ENCODE data around the gene PGAP2.

DNA sequence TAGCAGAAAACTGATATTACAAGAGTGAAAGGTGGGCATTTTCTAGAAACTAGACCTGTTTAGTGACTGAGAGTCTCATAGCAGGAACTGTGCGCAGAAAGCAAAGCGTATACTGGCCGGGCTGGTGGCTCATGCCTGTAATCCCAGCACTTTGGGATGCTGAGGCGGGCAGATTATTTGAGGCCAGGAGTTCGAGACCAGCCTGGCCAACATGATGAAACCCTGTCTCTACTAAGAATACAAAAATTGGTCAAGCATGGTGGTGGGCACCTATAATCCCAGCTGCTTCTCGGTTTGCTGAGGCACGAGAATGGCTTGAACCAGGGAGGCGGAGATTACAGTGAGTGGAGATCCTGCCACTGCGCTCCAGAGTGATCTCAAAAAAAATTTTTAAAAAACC is 9.2 kb upstream of the PGAP2 start:
- TF ChIP-seq, protein P1, sequence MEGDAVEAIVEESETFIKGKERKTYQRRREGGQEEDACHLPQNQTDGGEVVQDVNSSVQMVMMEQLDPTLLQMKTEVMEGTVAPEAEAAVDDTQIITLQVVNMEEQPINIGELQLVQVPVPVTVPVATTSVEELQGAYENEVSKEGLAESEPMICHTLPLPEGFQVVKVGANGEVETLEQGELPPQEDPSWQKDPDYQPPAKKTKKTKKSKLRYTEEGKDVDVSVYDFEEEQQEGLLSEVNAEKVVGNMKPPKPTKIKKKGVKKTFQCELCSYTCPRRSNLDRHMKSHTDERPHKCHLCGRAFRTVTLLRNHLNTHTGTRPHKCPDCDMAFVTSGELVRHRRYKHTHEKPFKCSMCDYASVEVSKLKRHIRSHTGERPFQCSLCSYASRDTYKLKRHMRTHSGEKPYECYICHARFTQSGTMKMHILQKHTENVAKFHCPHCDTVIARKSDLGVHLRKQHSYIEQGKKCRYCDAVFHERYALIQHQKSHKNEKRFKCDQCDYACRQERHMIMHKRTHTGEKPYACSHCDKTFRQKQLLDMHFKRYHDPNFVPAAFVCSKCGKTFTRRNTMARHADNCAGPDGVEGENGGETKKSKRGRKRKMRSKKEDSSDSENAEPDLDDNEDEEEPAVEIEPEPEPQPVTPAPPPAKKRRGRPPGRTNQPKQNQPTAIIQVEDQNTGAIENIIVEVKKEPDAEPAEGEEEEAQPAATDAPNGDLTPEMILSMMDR (IDR thresholded peaks at IDR 0.05): no peak
- no peak for TF ChIP-seq POLR2A (IDR thresholded peaks at IDR 0.05)
